ENCODE results near the gene PWWP2B. TPM values are rescaled to one million over a fixed set of nuclear protein-coding genes. Genes with fewer than 3 reads are reported as not detected.

Gene PWWP2B
- total and polyA plus RNA-seq, 2 of the 13 experiments (the other 11 are each of a cell fraction or from before 2014, with no cell fraction given) = 2.3 to 4.7 TPM

GRCh38 chr10:132419538-132420468 is 22.8 kb downstream of the PWWP2B start:
- Histone ChIP-seq H3K4me2 (ENCODE audit: low read depth, low read length) (peak overlapping the region; percentile 85), H4K20me1 (ENCODE audit: insufficient read depth, low read length) (no peaks in the 10 kb centered on the region), H3K27ac (ENCODE audit: extremely low read length, insufficient read depth, low read length) (no peak overlapping the region), H3K9ac (ENCODE audit: insufficient read depth, low read depth, low read length) (no peak overlapping the region), H3K4me1 (ENCODE audit: insufficient read depth, low read length) (peaks cover 40% of the 10 kb centered on the region), H3K79me2 (ENCODE audit: insufficient read depth, low read length) (no peaks in the 10 kb centered on the region), H3K4me3 (replicated peaks in 1 of 3; ENCODE audit: insufficient read depth in 1 of 3, low read depth in 2 of 3, low read length in 3 of 3) (no peak overlapping the region; a peak in 1 of 6 replicates), H2AFZ (ENCODE audit: low read length) (no peak overlapping the region), H3K9me3 (ENCODE audit: low read length) (no peaks in the 10 kb centered on the region), H3K27me3 (ENCODE audit: control insufficient read depth in 1 of 2, insufficient read depth in 2 of 2, low read length in 2 of 2) (peaks cover 0 to 2% of the 10 kb centered on the region in 2 experiments; a peak in 1 of 5 replicates), H3K36me3 (replicated peaks in 1 of 2; ENCODE audit: control insufficient read depth in 1 of 2, insufficient read depth in 2 of 2, low read length in 2 of 2) (no peaks in the 10 kb centered on the region)
- TF ChIP-seq ZNF354B (CRISPR knock-in tag; IDR thresholded peaks at IDR 0.05) (no peak), ZNF317 (CRISPR knock-in tag; IDR thresholded peaks at IDR 0.05) (no peak), GPN1 (CRISPR knock-in tag; IDR thresholded peaks at IDR 0.05; ENCODE audit: borderline replicate concordance) (no peak), ZNF263 (CRISPR knock-in tag; IDR thresholded peaks at IDR 0.05) (peak; percentile 87), ZFP41 (CRISPR knock-in tag; IDR thresholded peaks at IDR 0.05; ENCODE audit: borderline replicate concordance) (no peak), ZNF710 (CRISPR knock-in tag; IDR thresholded peaks at IDR 0.05; ENCODE audit: borderline replicate concordance) (0 out of 2 replicates have a peak, but pooled peaks have one; percentile 10)
- peak; percentile 27 for ATAC-seq
- CTCF ChIA-PET (ENCODE audit: low intra/inter-chr PET ratio, low total read pairs) = no interaction called here
- intact Hi-C loops (cut with micrococcal nuclease; ENCODE audit: unreplicated experiment) = no loop called here
- POLR2A ChIA-PET = interaction anchor here (1.1 kb wide), 1 partner anchor 11 kb away, joined by 3 read pairs; no protein-coding TSS in a partner anchor
- 61% methylated on average over 8 of the region's 25 CpGs for WGBS (ENCODE audit: low lambda C conversion rate)
- in situ Hi-C loops (cut with HindIII; ENCODE audit: extremely low pct_ligation_motif_present, low pct_unique_long_range_greater_than_20kb) = no loop called here
- FAIRE-seq = no peak
- DNase-seq (ENCODE audit: low spot score) = no peak
- BruUV-seq (replicated peaks) = no TSS peak
